OCI-LY3 (cell line): ENCODE data around the gene SYTL1.

Source experiments
- H2AFZ ChIP-seq: fragments of 200-600, 300-600 bp; shearing (Covaris generic); 2 replicates; pipeline ENCODE4 v1.6.0; 2014; ENCODE audit warnings: antibody characterized with exemption, low read depth, low read length
- H3K27ac ChIP-seq: fragments of 200-600, 300-600 bp; sonication (generic); 2 replicates; pipeline ENCODE4 v1.5.1; 2014; ENCODE audit warnings: mild to moderate bottlenecking, low read length, moderate library complexity, mixed read lengths
- H3K27me3 ChIP-seq: fragments of 200-600, 300-600 bp; sonication (generic); 2 replicates; pipeline ENCODE4 v1.6.1; 2014; ENCODE audit warnings: low read depth, low read length, mixed read lengths
- H3K36me3 ChIP-seq: fragments of 200-600, 300-600 bp; sonication (generic); replicated peaks from 2 replicates; pipeline ENCODE3; 2014; ENCODE audit warnings: low read depth, low read length, mixed read lengths
- H3K4me1 ChIP-seq: fragments of 300-600, 200-600 bp; sonication (generic); 2 replicates; pipeline ENCODE4 v1.6.1; 2014; ENCODE audit warnings: low read length, mixed read lengths
- H3K4me2 ChIP-seq: fragments of 200-600, 300-600 bp; sonication (generic); 2 replicates; pipeline ENCODE4 v1.6.1; 2014; ENCODE audit warnings: low read length, mixed read lengths
- H3K4me3 ChIP-seq: fragments of 300-600, 200-600 bp; sonication (generic); 2 replicates; pipeline ENCODE4 v1.5.1; 2014; ENCODE audit warnings: antibody characterized with exemption, mild to moderate bottlenecking, low read length, moderate library complexity
- H3K79me2 ChIP-seq: fragments of 300-600, 200-600 bp; shearing (Covaris generic); 2 replicates; pipeline ENCODE4 v1.6.1; 2014; ENCODE audit warnings: mild to moderate bottlenecking, low read length, mixed read lengths
- H3K9ac ChIP-seq: fragments of 300-600, 200-600 bp; shearing (Covaris generic); 2 replicates; pipeline ENCODE4 v1.6.0; 2014; ENCODE audit warnings: mild to moderate bottlenecking, low read length, moderate library complexity
- H3K9me3 ChIP-seq: fragments of 200-600, 300-600 bp; shearing (Covaris generic); 2 replicates; pipeline ENCODE4 v1.6.1; 2014; ENCODE audit warnings: low read length, mixed read lengths; ENCODE audit not compliant: insufficient read depth
- H4K20me1 ChIP-seq: fragments of 200-600, 300-600 bp; sonication (generic); 2 replicates; pipeline ENCODE4 v1.6.1; 2016; ENCODE audit warnings: low read length, mixed read lengths; ENCODE audit not compliant: insufficient read depth
- EZH2phosphoT487 ChIP-seq: fragments of 200-600 bp; shearing (Covaris generic); IDR thresholded peaks from 2 replicates; pipeline ENCODE4 v1.6.1; 2018; ENCODE audit warnings: antibody characterized with exemption, mixed run types, low read depth
- TF ChIP-seq, protein P1 (sequence below): fragments of 200-600, 300-600 bp; sonication (generic); IDR thresholded peaks from 2 replicates; pipeline ENCODE4 v1.5.1; 2014; ENCODE audit warnings: antibody characterized with exemption, low read length, low read depth

The SYTL1 gene

DNA sequence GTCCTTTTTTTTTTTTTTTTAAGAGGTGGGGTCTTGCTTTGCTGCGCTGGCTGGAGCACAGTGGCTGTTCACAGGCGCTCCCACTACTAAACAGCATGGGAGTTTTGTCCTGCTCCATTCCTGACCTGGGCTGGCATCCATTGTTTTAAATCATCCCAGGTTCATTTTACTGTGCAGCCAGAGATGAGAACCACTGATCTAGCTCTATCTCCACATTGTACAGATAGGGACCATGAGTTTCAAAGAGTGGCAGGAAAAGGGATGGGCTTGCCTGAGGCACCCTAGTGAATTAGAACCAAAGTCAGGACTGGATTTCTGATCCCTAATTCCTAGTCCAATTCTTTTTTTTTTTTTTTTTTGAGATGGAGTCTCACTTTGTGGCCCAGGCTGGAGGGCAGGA is 27.1 kb upstream of the SYTL1 start:
- H3K27me3 ChIP-seq = no peaks in the 10 kb centered on the region

DNA sequence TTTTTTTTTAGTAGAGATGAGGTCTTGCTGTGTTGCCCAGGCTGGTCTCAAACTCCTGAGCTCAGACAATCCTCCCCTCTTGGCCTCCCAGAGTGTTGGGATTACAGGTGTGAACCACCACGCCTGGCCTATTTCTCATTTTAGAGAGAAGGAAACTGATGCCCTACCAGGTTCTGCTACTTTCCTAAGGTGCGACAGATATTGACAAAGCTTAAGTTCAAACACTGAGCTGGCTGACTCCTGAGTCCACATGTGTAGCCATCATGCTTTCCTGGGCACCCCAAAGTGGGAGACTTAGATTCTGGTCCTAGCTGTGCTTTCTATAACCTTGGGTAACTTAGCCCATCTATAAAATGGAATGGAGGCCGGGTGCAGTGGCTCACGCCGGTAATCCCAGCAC is 25.0 kb upstream of the SYTL1 start:
- TF ChIP-seq, protein P1, sequence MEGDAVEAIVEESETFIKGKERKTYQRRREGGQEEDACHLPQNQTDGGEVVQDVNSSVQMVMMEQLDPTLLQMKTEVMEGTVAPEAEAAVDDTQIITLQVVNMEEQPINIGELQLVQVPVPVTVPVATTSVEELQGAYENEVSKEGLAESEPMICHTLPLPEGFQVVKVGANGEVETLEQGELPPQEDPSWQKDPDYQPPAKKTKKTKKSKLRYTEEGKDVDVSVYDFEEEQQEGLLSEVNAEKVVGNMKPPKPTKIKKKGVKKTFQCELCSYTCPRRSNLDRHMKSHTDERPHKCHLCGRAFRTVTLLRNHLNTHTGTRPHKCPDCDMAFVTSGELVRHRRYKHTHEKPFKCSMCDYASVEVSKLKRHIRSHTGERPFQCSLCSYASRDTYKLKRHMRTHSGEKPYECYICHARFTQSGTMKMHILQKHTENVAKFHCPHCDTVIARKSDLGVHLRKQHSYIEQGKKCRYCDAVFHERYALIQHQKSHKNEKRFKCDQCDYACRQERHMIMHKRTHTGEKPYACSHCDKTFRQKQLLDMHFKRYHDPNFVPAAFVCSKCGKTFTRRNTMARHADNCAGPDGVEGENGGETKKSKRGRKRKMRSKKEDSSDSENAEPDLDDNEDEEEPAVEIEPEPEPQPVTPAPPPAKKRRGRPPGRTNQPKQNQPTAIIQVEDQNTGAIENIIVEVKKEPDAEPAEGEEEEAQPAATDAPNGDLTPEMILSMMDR = no peak
- no peak for TF ChIP-seq EZH2phosphoT487
- Histone ChIP-seq H3K4me3 (no peak overlapping the region), H3K27ac (no peak overlapping the region), H3K36me3 (no peaks in the 10 kb centered on the region), H3K9me3 (no peaks in the 10 kb centered on the region), H3K79me2 (no peaks in the 10 kb centered on the region), H3K4me2 (no peak overlapping the region), H3K9ac (no peak overlapping the region), H3K27me3 (no peaks in the 10 kb centered on the region), H4K20me1 (no peaks in the 10 kb centered on the region), H3K4me1 (no peaks in the 10 kb centered on the region), H2AFZ (no peak overlapping the region)

More for the DNA sequence above, 27.1 kb upstream of the SYTL1 start:
- no peak overlapping the region for H3K4me2 ChIP-seq
- no peak overlapping the region for H3K9ac ChIP-seq
- no peak overlapping the region for H2AFZ ChIP-seq
- no peak overlapping the region for H3K4me3 ChIP-seq
- H3K4me1 ChIP-seq = no peaks in the 10 kb centered on the region
- H3K9me3 ChIP-seq = no peaks in the 10 kb centered on the region
- no peaks in the 10 kb centered on the region for H3K79me2 ChIP-seq
- no peak for TF ChIP-seq EZH2phosphoT487
- TF ChIP-seq, protein P1 = no peak
- H3K27ac ChIP-seq = no peak overlapping the region
- H4K20me1 ChIP-seq = no peaks in the 10 kb centered on the region
- no peaks in the 10 kb centered on the region for H3K36me3 ChIP-seq

DNA sequence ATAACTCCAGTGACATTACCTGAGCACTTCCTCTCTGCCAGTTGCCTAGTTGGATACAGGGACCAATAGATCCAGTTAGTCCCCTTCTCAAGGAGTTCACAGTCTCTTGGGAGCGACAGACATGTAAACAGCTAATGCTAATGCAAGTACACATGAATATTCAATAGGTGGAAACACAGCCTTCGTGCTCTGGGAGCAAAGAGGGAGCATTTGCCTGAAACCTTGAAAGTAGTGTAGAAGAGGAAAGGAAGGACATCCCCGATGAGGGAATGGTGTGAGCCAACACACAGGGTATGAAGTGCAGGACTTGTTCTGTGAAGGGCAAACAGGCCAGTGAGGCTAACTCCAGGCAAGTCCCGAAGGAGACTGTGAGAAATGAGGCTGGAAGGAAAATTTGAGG is 23.7 kb upstream of the SYTL1 start:
- H3K4me3 ChIP-seq = no peak overlapping the region
- no peak for TF ChIP-seq EZH2phosphoT487
- TF ChIP-seq, protein P1 = no peak
- H3K4me1 ChIP-seq = peaks cover 3% of the 10 kb centered on the region
- H3K9me3 ChIP-seq = no peaks in the 10 kb centered on the region
- peaks cover 10% of the 10 kb centered on the region for H3K79me2 ChIP-seq
- H3K36me3 ChIP-seq = no peaks in the 10 kb centered on the region
- no peaks in the 10 kb centered on the region for H3K27me3 ChIP-seq
- no peak overlapping the region for H3K9ac ChIP-seq
- no peaks in the 10 kb centered on the region for H4K20me1 ChIP-seq
- no peak overlapping the region for H3K27ac ChIP-seq
- no peak overlapping the region for H2AFZ ChIP-seq
- H3K4me2 ChIP-seq = no peak overlapping the region

DNA sequence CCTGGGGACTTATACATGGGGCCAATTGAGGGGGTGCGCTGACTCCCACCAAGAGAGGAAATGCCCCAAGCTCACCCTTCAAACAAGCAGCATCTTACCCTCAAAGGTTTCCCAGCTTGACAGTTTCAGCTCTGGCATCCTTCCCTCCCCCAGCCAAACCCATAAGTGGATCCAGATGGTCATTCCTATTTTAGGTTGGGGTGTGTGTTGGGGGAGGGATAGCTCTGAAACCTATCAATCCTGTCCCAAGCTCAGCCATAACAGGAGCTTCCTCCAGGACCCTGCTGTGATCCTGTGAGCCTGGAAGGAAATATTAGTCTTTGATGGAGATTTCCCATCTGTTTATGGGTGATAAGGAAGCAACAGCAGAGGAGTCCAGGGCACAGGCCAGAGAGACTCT is 23.2 kb upstream of the SYTL1 start:
- Histone ChIP-seq H3K4me2 (no peak overlapping the region), H3K79me2 (peaks cover 15% of the 10 kb centered on the region), H3K27ac (no peak overlapping the region), H3K4me3 (no peak overlapping the region), H3K9me3 (no peaks in the 10 kb centered on the region), H3K4me1 (peaks cover 7% of the 10 kb centered on the region), H3K36me3 (no peaks in the 10 kb centered on the region), H2AFZ (no peak overlapping the region), H4K20me1 (no peaks in the 10 kb centered on the region), H3K9ac (no peak overlapping the region), H3K27me3 (no peaks in the 10 kb centered on the region)
- TF ChIP-seq EZH2phosphoT487 = no peak
- TF ChIP-seq, protein P1 = no peak
